PC-3 (cell line): Measurements from ENCODE around the gene ROGDI. TPM values are rescaled to one million over a fixed set of nuclear protein-coding genes. Genes with fewer than 3 reads are reported as not detected.
A peak's percentile ranks its signal among the peaks of the same experiment; 100 is the strongest.

Source experiments
- ATAC-seq: fragments of 200-7000 bp; cut with Tn5 transposase; 2 replicates; pipeline ENCODE4 v1.9.1; 2020; ENCODE audit warnings: mild to moderate bottlenecking, moderate library complexity
- BruUV-seq: library from RNA; stranded (reverse); fragments of 400-500 nt; replicated peaks from 2 replicates; lab custom pipeline; 2021; lab: Mats Ljungman, UMichigan
- CTCF ChIA-PET: fragments of 300-600 bp; sonication (Branson Sonifier 250); formaldehyde crosslinking; loops from one replicate; lab custom pipeline; 2022; ENCODE audit warnings: antibody characterized with exemption; lab: Charles Lee
- POLR2A ChIA-PET: fragments of 300-600 bp; sonication (Branson Sonifier 250); formaldehyde crosslinking; loops from one replicate; lab custom pipeline; 2022; ENCODE audit warnings: antibody characterized with exemption; ENCODE audit not compliant: unreplicated experiment; lab: Charles Lee
- DNase-seq: peaks from one replicate; pipeline ENCODE4 v3.0.0-alpha.2; 2015
- H2AFZ ChIP-seq: fragments of 300-600 bp; sonication (generic); 2 replicates; pipeline ENCODE4 v1.6.0; 2016; ENCODE audit warnings: antibody characterized with exemption, low read length
- H3F3A ChIP-seq: fragments of 300-600 bp; sonication (generic); one replicate; pipeline ENCODE4 v1.6.0; 2017; ENCODE audit warnings: antibody characterized with exemption, low read length, control low read depth, mild to moderate bottlenecking; ENCODE audit not compliant: unreplicated experiment
- H3K27ac ChIP-seq: fragments of 300-600 bp; sonication (generic); 2 replicates; pipeline ENCODE4 v1.5.1; 2016; ENCODE audit warnings: mild to moderate bottlenecking, low read length
- H3K27me3 ChIP-seq: fragments of 300-600 bp; sonication (generic); 2 replicates; pipeline ENCODE4 v1.6.1; 2016; ENCODE audit warnings: low read length, mixed read lengths
- H3K36me3 ChIP-seq: fragments of 300-600 bp; sonication (generic); 2 replicates; pipeline ENCODE4 v1.6.1; 2016; ENCODE audit warnings: low read depth, mixed run types, low read length, mixed read lengths
- H3K4me1 ChIP-seq: fragments of 300-600 bp; sonication (generic); 2 replicates; pipeline ENCODE4 v1.5.1; 2016; ENCODE audit warnings: low read length; ENCODE audit not compliant: insufficient read depth
- H3K4me2 ChIP-seq: fragments of 300-600 bp; sonication (generic); 2 replicates; pipeline ENCODE4 v1.6.0; 2016; ENCODE audit warnings: low read length
- H3K4me3 ChIP-seq: fragments of 300-600 bp; sonication (generic); 2 replicates; pipeline ENCODE4 v1.5.1; 2016; ENCODE audit warnings: mild to moderate bottlenecking, low read length, mixed read lengths
- H3K79me2 ChIP-seq: fragments of 300-600 bp; sonication (generic); 2 replicates; pipeline ENCODE4 v1.6.1; 2017; ENCODE audit warnings: low read length, mixed read lengths
- H3K9ac ChIP-seq: fragments of 300-600 bp; sonication (generic); 2 replicates; pipeline ENCODE4 v1.6.0; 2016; ENCODE audit warnings: mild to moderate bottlenecking, low read length
- H3K9me2 ChIP-seq: fragments of 300-600 bp; sonication (generic); replicated peaks from 2 replicates; pipeline ENCODE4 v1.6.1; 2016; ENCODE audit warnings: mixed run types, low read length, mixed read lengths
- H3K9me3 ChIP-seq: fragments of 300-600 bp; sonication (generic); 2 replicates; pipeline ENCODE4 v1.6.1; 2016; ENCODE audit warnings: low read length, mixed read lengths
- H4K20me1 ChIP-seq: fragments of 300-600 bp; sonication (generic); 2 replicates; pipeline ENCODE4 v1.6.1; 2016; ENCODE audit warnings: low read length, mixed read lengths
- CTCF ChIP-seq: fragments of 300-600 bp; sonication (generic); conservative IDR thresholded peaks from 2 replicates; pipeline ENCODE4 v1.5.1; 2017; ENCODE audit warnings: antibody characterized with exemption, low read depth, mild to moderate bottlenecking, low read length
- EZH2 ChIP-seq: fragments of 300-600 bp; sonication (generic); IDR thresholded peaks from one replicate; pipeline ENCODE4 v1.6.1; 2017; ENCODE audit warnings: antibody characterized with exemption, mild to moderate bottlenecking, low read length; ENCODE audit not compliant: unreplicated experiment
- EZH2phosphoT487 ChIP-seq: fragments of 300-600 bp; sonication (generic); IDR thresholded peaks from 2 replicates; pipeline ENCODE4 v1.6.1; 2018; ENCODE audit warnings: mild to moderate bottlenecking, antibody characterized with exemption, low read length, borderline replicate concordance
- intact Hi-C: fragments of 100-400 bp; cut with micrococcal nuclease; formaldehyde crosslinking; loops from 2 replicates; pipeline ENCODE4 v1.9.0; 2023
- total RNA-seq: library from RNA; depleted of rRNA; stranded (reverse); fragments of >200 nt; gene quantifications from 2 replicates; pipeline ENCODE4 v1.2.3, GENCODE V29; 2014

ROGDI gene
- total RNA-seq, 1 experiment from 2014 or later: 23.3 TPM

GRCh38 chr16:4846503-4846900 lies 44.1 kb upstream of the ROGDI start:
- BruUV-seq: no TSS peak
- Histone ChIP-seq H3K4me2 (peak overlapping the region; percentile 93), H3F3A (no peaks in the 10 kb centered on the region), H3K4me1 (peaks cover 15% of the 10 kb centered on the region), H3K9me3 (no peaks in the 10 kb centered on the region), H3K27ac (peak overlapping the region; percentile 55), H3K27me3 (no peaks in the 10 kb centered on the region), H2AFZ (peak overlapping the region; percentile 67; the same call in 1 of the 2 replicates), H3K36me3 (peaks cover 18% of the 10 kb centered on the region; the same call in 1 of the 2 replicates), H3K9me2 (no peaks in the 10 kb centered on the region), H3K4me3 (peak overlapping the region; percentile 97), H3K9ac (peak overlapping the region; percentile 94), H3K79me2 (peaks cover 71% of the 10 kb centered on the region), H4K20me1 (peaks cover 33% of the 10 kb centered on the region)
- intact Hi-C loops: loop anchor here (2.0 kb wide), 1 partner anchor 96 kb away; no protein-coding TSS in a partner anchor
- TF ChIP-seq CTCF (no peak), EZH2phosphoT487 (no peak), EZH2 (no peak)
- ChIA-PET POLR2A (no interaction called here), CTCF (no interaction called here)
- peak; percentile 18 for DNase-seq
- peak; percentile 34 for ATAC-seq

GRCh38 chr16:4840984-4841383 lies 38.6 kb upstream of the ROGDI start:
- Histone ChIP-seq H3K79me2 (peaks cover 20% of the 10 kb centered on the region), H2AFZ (no peak overlapping the region), H4K20me1 (peaks cover 14% of the 10 kb centered on the region; the same call in 1 of the 2 replicates), H3K27me3 (no peaks in the 10 kb centered on the region), H3K4me3 (no peak overlapping the region), H3K9me3 (no peaks in the 10 kb centered on the region), H3F3A (no peaks in the 10 kb centered on the region), H3K9me2 (no peaks in the 10 kb centered on the region), H3K4me1 (peaks cover 6% of the 10 kb centered on the region; the same call in 1 of the 2 replicates), H3K9ac (no peak overlapping the region), H3K36me3 (peaks cover 29% of the 10 kb centered on the region; the same call in 1 of the 2 replicates), H3K27ac (no peak overlapping the region), H3K4me2 (no peak overlapping the region)
- TF ChIP-seq CTCF (no peak), EZH2 (no peak), EZH2phosphoT487 (no peak)
- CTCF ChIA-PET: no interaction called here
- BruUV-seq: no TSS peak
- POLR2A ChIA-PET: no interaction called here
- ATAC-seq (no peak), DNase-seq (no peak)
- intact Hi-C loops: no loop called here

GRCh38 chr16:4839942-4840341 lies 37.5 kb upstream of the ROGDI start:
- intact Hi-C loops: no loop called here
- BruUV-seq: no TSS peak

More at GRCh38 chr16:4839942-4840341, 37.5 kb upstream of the ROGDI start:
- Histone ChIP-seq H3K9ac (no peak overlapping the region), H3F3A (no peaks in the 10 kb centered on the region), H3K4me2 (no peak overlapping the region), H4K20me1 (peaks cover 7% of the 10 kb centered on the region; the same call in 1 of the 2 replicates), H3K27me3 (no peaks in the 10 kb centered on the region), H3K4me1 (no peaks in the 10 kb centered on the region), H3K27ac (no peak overlapping the region), H3K36me3 (peaks cover 29% of the 10 kb centered on the region; the same call in 1 of the 2 replicates), H3K9me3 (no peaks in the 10 kb centered on the region), H3K4me3 (no peak overlapping the region), H2AFZ (no peak overlapping the region), H3K9me2 (no peaks in the 10 kb centered on the region), H3K79me2 (peaks cover 13% of the 10 kb centered on the region)
- ChIA-PET POLR2A (no interaction called here), CTCF (no interaction called here)
- TF ChIP-seq EZH2phosphoT487 (no peak), CTCF (no peak), EZH2 (no peak)
- ATAC-seq (no peak), DNase-seq (no peak)
